HG02798 (cell line): ENCODE measurements around the gene PSMD1.
"Not testable (repeated sequence)": the region's sequence is repeated elsewhere in the genome, so short reads cannot be mapped to it uniquely, and the experiment has no call there.

Experiments
- ATAC-seq: cut with Tn5 transposase; IDR thresholded peaks from one replicate; pipeline ENCODE4 v1.9.1; 2021; ENCODE audit warnings: mild to moderate bottlenecking; ENCODE audit not compliant: unreplicated experiment, poor library complexity

PSMD1 gene

DNA sequence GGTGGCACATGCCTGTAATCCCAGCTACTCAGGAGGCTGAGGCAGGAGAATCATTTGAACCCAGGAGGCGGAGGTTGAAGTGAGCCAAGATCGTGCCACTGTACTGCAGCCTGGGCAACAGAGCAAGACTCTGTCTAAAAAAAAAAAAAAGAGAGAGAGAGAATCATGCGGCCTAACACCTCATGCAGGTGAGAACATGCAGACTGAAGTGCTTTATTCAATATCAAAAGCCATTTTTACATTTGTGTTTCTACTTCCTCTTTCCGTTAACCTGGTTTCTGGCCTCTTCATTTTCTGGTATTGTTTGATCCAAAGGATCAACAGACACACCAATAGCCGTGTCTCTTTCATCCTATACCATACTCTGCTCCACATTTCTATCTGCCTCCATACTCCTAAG, 122.1 kb downstream of the PSMD1 start:
- ATAC-seq: not testable (repeated sequence)

DNA sequence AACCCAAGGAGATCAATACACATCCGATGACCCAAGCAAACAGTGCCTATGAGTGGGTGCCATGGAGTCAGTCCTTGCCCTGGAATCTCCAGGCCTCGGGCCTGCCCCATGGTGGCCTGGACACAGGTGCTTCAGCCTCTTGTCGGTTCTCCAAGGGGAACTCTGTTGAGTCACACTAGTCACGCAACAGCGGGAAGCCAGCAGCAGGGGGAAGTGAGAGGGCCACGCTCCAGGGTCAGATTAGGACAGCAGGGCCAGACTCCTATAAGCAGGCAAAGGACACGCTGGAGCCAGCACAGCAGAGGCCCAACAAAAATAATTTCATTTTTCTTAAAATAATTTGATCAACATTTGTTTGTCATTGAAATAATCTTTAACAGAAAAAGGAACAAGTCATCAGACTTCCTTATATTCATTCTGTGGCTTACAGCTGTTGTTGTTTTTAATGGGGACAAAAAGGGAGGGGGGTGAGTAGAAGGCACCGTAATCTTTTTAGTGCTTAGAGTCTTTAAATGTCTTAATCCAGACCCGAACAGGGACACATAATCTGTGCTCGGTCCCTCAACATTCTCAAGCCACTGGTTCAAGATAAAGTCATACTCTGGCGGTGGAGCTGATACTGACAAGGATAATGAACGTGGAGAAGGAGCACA, 125.3 kb downstream of the PSMD1 start:
- ATAC-seq: peak; percentile 60

DNA sequence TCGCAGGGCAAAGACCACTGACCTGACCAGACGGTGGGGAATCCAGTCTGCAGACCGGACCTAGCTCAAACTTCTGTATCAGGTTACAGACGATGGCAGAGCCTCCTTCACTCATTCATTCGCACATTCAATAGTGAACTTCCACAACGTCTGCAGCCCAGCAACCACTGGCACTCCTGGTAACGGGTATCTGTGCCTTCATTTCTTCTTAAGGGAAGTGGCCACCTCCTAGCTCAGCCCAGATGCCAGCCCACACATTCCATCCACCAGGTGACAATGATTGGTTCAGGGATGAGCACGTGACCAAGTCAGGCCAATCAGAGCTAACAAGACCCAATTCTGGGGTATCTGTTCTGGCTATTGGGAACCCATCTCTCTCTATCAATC, 125.8 kb downstream of the PSMD1 start:
- ATAC-seq: peak; percentile 57

DNA sequence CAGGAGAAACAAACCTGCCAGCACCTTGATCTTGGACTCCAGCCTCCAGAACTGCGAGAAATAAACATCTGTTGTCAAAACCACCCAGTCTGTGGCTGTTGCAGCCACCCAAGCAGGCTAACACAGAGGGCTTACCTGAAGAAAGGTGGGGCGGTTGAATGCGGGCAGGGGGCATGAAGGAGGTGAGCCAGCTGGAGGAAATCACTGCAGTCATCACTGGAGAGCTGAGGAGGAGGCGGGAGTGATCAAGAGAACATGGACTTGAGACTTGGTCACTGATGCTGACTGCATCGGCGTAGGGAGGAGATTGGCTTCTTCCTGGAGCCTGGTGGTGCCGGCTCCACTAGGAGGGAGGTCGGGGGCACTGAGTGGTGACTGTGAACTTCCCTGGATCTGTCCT, 127.2 kb downstream of the PSMD1 start:
- no peak for ATAC-seq

DNA sequence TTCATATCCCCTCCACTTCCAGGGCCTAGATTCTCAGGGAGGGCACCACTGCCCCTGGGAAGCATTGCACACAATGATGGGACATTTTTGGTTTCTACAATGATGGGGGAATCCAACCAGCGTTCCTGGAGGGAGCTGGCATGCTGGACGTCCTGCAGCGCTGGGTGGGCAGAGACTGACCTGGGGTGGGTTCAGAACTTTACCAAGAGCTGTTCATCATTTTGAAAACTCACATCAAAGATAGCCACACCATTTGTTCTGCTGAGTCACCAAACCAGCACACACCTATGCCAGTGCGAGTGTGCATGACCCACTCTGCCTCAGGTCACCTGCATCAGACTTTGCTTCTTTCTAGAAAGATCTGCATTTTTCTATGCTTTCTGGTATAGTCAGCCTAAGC, 127.7 kb downstream of the PSMD1 start:
- ATAC-seq: no peak

DNA sequence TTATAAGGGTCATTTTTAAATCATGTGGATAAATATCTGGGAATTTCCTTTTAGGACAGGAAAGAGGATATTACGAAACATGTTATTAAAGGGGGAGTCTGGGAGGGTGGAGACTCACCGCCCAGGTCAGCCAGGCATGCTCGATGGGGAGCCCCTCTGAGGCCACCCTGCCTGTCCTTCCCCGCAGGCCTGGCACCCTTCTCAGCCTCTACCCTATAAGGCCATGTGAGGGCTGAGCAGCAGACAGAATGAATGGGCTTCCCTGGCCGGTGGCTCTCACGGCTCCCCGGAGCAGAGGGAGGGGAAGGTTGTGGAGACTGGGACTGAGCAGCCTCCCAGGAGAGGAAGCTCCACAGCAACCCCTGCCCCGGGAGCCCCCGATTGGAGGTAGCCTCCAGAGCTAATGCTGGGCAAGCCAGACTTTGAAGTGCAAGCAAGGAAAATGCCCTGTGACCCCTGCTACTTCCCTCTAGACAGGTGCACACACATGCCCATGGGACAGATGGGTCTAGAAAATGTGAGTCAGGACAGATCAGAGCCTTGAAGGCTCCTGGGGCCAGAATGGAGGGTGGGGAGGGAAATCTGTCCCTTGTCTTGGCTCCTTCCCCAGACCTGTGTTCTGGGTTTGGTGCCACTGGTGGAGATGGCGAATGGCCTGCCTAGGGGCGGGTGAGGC, 128.5 kb downstream of the PSMD1 start:
- no peak for ATAC-seq

DNA sequence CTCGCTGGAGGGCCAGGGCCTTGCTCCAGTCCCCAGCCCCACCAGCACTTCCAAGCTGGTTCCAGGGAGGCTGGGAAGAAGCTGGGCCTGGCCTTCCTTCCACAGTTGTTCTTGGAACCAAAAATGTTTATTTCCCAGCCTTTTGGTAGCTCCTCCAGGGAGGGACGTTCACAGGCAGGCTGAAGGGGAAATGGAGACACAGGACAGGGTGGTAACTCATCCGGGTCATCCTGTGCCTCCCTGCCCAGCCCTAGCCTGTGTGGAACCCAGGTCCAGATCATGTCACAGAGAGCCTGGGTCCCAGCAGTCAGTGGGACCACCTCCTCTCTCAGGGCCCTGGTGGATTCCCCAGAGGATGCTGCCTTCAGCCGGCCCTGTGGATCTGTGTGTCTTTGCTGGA, 129.2 kb downstream of the PSMD1 start:
- no peak for ATAC-seq

DNA sequence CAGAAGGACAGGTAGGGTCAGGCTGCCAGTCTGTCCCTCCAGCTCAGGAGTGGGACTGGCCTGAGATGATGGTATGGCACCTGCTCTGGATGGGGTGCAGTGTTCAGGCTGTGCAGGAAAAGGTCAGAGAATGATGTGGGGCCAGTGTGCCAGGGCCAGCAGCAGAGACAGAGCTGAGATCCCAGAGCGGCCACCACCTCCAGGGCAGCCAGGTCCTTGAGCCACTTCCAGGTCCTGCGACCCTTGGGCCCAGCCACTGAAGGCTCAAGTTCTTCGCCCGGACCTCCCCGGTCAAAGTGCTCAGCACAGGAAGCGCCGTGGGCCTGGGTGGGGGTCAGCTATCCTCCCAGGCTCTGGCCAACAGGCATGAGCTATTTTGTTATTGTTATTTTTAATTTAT, 129.7 kb downstream of the PSMD1 start:
- no peak for ATAC-seq

DNA sequence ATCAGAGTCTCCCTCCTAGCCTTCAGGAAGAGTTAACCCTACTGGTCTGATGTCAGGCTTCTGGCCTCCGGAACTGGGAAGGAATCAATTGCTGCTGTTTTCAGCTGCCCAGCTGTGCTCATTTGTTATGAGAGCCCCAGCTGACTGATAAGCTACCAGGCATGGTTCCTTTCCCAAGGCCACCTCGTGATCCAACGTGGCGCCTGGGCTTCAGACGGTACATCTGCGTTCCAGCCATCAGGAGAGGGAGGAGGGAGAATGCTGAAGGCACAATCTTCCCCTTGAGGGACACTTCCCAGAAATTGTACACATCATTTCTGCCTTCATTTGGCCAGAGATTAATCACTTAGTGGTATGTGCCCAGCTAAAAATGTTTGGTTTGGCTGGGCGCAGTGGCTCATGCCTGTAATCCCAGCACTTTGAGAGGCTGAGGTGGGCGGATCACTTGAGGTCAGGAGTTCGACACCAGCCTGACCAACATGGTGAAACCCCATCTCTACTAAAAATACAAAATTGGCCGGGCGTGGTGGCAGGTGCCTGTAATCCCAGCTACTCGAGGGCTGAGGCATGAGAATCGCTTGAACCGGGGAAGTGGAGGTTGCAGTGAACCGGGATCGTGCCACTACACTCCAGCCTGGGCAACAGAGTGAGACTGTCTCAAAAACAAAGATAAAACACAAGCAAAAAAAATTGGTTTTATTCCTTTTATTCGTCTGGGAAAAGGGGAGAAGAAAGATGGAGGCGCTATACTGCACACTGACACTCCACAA, 131.3 kb downstream of the PSMD1 start:
- ATAC-seq: no peak

DNA sequence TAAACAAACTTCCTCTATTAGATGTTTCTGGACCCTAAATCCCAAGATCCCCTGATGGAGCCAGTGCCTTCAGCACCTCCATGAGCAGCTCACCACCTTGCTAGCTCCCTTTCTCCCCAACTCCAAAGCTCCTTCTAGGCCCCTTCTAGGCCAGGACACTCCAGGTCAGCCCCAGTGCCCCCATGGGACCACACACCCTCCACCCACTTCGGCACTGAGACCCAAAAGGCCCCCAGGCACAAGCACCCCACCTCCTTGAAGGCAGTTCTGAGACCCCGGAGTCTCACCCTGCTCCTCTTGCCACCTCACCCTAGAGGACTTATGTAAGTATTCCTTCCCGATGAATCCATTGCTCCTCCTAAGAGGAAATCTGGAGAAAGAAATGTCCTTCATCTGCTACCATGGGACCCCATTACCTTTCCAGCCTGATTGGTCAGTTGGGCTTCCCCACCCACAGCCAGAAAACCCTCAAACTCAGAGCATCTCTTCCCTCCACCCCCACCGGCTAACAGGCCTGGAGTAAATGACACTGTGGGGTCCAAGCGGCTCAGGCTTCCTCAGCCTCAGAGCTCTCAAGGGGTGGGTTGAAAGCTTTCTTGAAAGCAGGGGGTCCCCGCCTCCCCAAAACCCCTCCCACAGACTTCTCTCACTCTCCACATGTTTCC, 132.0 kb downstream of the PSMD1 start:
- ATAC-seq: no peak

DNA sequence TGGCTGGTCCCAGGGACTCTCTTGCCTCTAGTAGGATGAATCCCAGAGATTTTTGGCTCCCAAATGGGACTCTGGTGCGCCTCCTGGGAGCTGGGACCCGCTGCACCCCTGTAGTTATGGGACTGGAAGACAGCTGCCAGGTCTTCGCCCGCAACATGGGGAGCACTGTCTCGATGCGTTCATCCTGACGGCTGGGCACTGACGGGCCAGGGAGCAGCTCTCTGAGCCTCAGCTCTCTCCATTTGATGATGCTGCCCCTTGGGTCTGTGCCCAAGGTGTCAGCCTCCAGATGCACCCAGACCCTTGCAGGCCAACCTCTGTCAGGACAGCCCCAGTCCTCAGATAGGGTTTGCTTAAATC, 132.5 kb downstream of the PSMD1 start:
- no peak for ATAC-seq

DNA sequence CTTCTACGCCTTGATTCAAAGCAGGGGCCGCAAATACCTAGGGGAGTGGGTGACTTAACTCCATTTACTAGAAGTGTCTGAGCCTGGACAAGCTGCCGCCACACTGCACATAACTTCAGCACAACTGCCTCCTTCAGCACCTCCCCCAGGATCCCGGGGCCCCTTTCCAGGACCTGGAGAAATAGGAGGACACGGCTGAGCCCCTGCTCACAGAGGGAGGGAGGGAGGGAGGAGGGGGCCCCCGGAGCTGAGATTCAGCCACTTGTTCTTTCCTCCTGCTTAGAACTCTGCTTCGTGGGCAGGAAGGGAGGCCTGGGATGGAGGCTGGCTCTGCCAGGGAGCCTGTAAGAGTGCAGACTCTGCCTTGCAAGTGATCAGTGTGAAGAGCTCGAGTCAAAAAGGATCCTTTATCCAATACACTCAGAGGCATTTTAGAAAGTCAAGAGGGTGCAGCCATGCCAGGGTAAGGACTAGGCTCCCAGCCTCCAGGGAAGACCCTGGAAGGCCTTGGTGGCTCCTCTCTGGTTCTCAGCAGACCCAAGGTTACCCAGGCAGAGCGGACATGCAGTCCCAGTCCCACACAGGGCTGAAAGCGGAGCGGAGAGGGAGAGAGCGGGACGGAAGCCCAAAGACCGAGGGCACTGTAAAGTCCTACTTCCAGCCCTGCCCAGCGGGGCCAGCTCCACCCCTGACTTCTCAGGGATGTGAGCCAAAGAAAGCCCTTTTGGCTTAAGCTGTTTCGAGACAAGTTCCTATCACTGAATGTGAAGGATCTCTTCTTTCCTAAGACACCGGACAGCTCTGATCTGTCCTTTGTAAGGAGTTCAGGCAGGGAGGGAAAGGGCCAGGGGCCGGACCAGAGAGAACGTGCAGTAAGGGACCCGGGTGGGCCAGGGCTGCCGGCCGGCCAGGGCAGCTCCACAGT, 133.2 kb downstream of the PSMD1 start:
- no peak for ATAC-seq

DNA sequence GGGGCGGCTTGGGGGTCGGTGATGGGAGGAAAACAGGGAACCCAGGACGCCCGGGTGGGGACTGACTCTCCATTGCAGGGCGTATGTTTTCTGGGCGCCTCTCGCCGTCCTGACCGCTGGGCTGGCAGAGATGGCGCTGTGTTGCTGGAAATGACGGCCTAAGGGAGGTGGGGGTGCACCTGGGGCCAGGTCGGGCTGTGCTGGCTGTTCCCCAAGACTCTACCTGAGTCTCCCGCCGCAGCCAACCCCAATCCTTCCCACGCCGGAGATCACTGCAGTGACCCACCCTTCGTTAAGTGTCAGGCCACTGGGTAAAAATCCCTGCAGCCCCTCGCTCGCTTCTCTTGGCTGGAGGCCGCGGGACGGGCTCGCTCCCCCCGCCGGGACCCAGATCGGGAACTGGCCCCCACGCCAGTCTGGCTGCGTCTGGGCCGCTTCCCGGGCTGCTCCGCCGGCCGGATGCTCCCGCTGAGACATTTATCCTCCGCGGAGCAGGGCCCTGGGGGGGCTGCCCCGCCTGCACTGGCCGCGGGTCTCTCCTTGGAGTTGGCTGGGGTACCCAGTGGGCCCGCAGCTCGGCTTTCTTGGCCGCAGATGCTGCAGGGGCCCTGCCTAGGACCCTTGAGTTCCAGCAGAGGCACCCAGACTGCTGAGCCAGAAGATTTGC, 134.0 kb downstream of the PSMD1 start:
- ATAC-seq: no peak

DNA sequence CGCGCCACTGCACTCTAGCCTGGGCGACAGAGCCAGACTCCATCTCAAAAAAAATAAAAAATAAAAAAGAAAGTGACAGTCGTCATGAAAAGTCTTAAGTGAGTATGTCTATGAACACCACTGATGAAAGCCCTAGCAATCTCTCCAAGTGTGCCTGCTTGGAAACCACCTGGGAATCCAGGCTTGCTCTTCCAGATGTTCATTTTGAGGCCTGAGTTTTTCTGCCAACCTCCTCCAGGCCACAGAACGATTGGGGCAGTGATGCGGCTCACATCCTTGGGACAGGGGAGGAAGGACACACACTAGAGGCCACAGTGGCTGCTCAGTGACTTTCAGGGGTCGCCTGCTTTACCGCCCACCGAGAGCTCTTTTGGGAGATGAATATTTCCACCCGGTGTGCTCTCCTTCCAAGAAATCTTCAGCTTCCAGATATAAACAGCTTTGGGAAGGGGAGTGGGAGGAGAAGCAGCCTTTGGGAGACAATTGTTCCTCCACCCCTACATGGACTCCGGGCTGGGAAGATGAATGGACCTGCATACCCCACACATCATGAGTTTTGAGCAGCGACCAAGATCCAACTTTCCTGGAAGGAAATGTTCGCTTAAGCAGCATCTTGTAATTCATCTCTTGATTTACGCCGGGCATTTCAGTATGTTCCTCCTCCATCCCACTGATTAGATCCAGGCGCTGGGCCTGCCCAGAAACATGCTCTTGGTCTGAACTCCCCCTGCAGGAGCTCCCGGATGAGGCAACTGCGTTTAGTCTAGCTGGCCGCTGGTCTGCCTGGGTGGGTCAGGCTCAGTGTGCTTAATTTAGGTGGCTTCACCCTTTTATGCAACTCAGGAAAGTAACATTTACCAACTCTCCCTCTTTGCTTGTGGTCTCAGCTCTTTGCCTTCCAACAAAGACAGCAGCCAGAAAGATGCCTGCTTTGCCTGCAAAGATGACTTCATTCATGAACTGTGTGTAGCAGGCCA, 135.5 kb downstream of the PSMD1 start:
- ATAC-seq: no peak

DNA sequence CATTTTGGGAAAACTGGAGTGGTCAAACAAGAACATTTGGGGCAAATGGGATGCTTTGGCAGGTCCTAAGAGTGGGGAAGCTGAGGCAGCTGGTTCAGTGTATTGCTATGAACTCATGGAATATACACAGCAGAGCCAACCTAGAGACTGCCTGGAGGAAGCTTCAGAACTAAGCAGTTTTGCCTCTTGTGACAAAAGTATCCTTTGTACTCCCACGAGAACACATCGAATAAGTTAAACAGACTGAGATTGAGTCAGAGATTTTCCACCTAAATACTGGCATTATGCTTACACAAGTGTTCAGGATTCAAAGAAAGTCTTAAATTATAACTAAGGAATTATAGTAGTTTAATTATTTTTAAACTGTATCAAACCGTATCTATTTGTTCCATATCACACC, 136.5 kb downstream of the PSMD1 start:
- no peak for ATAC-seq

DNA sequence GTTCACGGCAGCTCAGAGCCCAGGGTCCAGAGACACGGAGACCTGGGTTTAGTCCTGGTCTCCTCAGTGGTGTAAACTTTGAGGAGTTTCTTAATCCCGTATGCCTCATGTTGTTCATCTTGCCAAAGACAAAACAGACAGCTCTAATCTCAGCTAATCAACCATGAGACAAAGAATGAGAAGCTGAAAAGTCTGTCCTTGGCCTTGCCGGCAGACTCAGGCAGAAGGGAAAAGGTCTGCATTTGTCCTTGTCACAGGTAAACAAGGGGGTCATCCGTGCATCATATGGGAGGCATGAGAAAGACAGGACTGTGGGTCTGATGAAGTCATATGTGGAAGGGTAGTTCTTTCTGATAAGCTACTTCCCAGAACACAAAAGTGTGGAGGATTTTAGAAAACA, 139.9 kb downstream of the PSMD1 start:
- no peak for ATAC-seq

DNA sequence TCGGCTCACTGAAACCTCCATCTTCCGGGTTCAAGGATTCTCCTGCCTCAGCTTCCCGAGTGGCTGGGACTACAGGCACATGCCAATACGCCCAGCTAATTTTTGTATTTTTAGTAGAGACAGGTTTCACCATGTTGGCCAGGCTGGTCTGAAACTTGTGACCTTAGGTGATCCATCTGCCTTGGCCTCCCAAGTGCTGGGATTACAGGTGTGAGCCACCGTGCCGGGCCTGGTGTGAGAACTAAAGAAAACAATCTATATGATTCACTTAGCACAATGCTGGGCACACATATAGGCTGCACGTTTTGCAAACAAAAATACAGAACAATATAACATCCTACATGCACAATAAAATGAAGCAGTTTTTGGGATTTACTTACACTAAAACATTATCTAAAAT, 140.5 kb downstream of the PSMD1 start:
- ATAC-seq: not testable (repeated sequence)

DNA sequence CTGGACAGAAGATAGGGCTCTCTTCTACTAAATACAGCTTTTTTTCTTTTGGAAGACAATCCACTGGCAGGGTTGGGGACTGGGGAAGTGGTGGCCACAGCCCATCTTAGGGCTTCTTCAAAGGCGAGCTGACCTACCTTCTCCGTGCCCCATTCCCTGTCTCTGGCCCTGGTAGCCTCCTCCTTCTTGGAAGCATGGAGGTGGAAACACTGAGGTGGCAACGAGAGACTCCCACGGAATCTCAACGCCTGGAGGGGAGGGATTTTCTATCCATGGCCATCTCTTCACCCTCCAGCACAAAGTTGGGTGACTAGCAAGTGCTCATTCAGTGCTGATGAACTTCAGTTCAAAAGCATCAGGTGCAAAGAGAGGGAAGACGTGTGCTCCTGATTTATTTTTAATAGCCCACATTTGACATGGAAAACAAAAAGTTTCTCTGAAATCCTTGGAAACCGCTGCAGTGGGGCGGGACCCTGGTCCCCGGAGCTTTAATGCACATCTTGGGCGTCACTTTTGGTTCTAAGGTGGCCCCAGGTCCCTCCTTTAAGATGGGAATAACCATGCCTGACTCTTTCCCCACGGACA, 141.1 kb downstream of the PSMD1 start:
- ATAC-seq: no peak
